Cardiac septum (tissue), 1 donor: ENCODE measurements around the gene FLNC. TPM values are rescaled to one million over a fixed set of nuclear protein-coding genes. Genes with fewer than 3 reads are reported as not detected.

ENCODE experiments used
- DNase-seq: peaks from one replicate; pipeline ENCODE4 v3.0.0-alpha.2; 2020; ENCODE audit warnings: low spot score
- intact Hi-C: fragments of 100-400 bp; cut with DNase I; formaldehyde crosslinking; loops from one replicate; pipeline ENCODE4 v1.14.0; 2022
- total RNA-seq: library from RNA; stranded (reverse); fragmentation: NEBNext Ultra II Directional; extraction: Animal tissue kit (Norgen Biotek cat#: 25700); gene quantifications from one replicate; pipeline ENCODE4 v1.2.1, GENCODE V29; 2021
- donor health status: DM: no; HTN: no; CAD: no.

Gene FLNC
- total RNA-seq, 1 donor from 2014 or later, result 1,261 TPM

GRCh38 chr7:128855559-128855958, 25.4 kb downstream of the FLNC start:
- intact Hi-C loops, result no loop called here

GRCh38 chr7:128856001-128856718, 26.0 kb downstream of the FLNC start:
- intact Hi-C loops, result no loop called here
- DNase-seq, result no peak

More at GRCh38 chr7:128855559-128855958, 25.4 kb downstream of the FLNC start:
- DNase-seq, result no peak

- no peak for DNase-seq
- intact Hi-C loops, result no loop called here
Observed at GRCh38 chr7:128858380-128859231, 28.4 kb downstream of the FLNC start.

- DNase-seq, result no peak
- intact Hi-C loops, result no loop called here
Observed at GRCh38 chr7:128859232-128860157, 29.3 kb downstream of the FLNC start.

GRCh38 chr7:128860158-128861073, 30.2 kb downstream of the FLNC start:
- intact Hi-C loops, result no loop called here
- no peak for DNase-seq

GRCh38 chr7:128861957-128862570, 31.9 kb downstream of the FLNC start:
- intact Hi-C loops, result no loop called here
- DNase-seq, result no peak

GRCh38 chr7:128862571-128863432, 32.6 kb downstream of the FLNC start, which contains the start of gene ATP6V1F:
ATP6V1F (plus strand) TSS chr7:128862856; CDS start chr7:128862905, 49 bp downstream.
- DNase-seq, result peak; percentile 99
- intact Hi-C loops, result no loop called here

GRCh38 chr7:128863433-128863989, 33.3 kb downstream of the FLNC start:
- intact Hi-C loops, result no loop called here
- DNase-seq, result no peak

GRCh38 chr7:128865303-128865702, 35.1 kb downstream of the FLNC start:
- DNase-seq, result no peak
- intact Hi-C loops, result loop anchor here (5.0 kb wide), 1 partner anchor 128 kb away; the partner anchor contains the start of gene CALU

GRCh38 chr7:128865996-128866877, 36.0 kb downstream of the FLNC start:
- no peak for DNase-seq
- intact Hi-C loops, result loop anchor here (5.0 kb wide), 1 partner anchor 129 kb away; the partner anchor contains the start of gene CALU

GRCh38 chr7:128867241-128867640, 37.0 kb downstream of the FLNC start:
- intact Hi-C loops, result loop anchor here (5.0 kb wide), 1 partner anchor 130 kb away; the partner anchor contains the start of gene CALU
- no peak for DNase-seq

GRCh38 chr7:128867842-128868623, 37.8 kb downstream of the FLNC start:
- intact Hi-C loops, result loop anchor here (5.0 kb wide), 1 partner anchor 131 kb away; the partner anchor contains the start of gene CALU
- no peak for DNase-seq

- no peak for DNase-seq
- intact Hi-C loops, result loop anchor here (5.0 kb wide), 1 partner anchor 131 kb away; the partner anchor contains the start of gene CALU
Observed at GRCh38 chr7:128868624-128869137, 38.5 kb downstream of the FLNC start.

GRCh38 chr7:128869138-128869943, 39.1 kb downstream of the FLNC start:
- no peak for DNase-seq

More at GRCh38 chr7:128869138-128869943, 39.1 kb downstream of the FLNC start:
- intact Hi-C loops, result loop anchor here (5.0 kb wide), 1 partner anchor 132 kb away; the partner anchor contains the start of gene CALU
